ENCODE results near the gene TRAF6. TPM values are rescaled to one million over a fixed set of nuclear protein-coding genes. Genes with fewer than 3 reads are reported as not detected.

Gene TRAF6
- total RNA-seq, 2 experiments from 2014 or later, result 12.4 to 12.8 TPM

DNA sequence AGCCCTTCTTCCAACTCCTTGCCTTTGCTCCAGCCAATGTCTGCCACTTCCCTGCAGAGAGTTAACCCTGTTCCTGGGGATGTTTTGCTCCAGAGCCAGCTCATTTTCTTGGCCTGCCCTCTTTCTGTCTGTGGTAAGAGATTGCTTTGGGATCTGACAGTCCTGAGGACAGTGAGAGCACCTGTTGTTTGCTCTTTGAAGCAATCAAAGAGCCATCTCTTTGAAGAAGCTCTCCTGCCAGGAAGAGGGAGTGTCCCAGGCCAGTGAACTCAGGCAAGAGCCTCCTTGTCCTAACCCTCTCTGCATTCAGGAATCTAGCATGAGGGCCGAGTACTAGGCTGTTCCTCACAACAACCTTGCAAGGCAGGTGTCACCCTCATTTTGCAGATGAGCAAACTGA is 42.2 kb downstream of the TRAF6 start:
- Mint-ChIP-seq H3K9me3 (no peaks in the 10 kb centered on the region), H3K4me1 (peaks cover 3% of the 10 kb centered on the region), H3K36me3 (ENCODE audit: low read depth) (peaks cover 3% of the 10 kb centered on the region), H3K4me3 (no peak overlapping the region), H3K27me3 (no peaks in the 10 kb centered on the region), H3K27ac (no peak overlapping the region)
- no peak for DNase-seq
- ChIA-PET POLR2A (interaction anchor here (1.4 kb wide), 1 partner anchor 10 kb away, joined by 3 read pairs; no protein-coding TSS in a partner anchor), CTCF (interaction anchor here (0.7 to 2.0 kb wide), 7 partner anchors 11 to 115 kb away, joined by 3 to 14 read pairs (median 4); no protein-coding TSS in a partner anchor)

DNA sequence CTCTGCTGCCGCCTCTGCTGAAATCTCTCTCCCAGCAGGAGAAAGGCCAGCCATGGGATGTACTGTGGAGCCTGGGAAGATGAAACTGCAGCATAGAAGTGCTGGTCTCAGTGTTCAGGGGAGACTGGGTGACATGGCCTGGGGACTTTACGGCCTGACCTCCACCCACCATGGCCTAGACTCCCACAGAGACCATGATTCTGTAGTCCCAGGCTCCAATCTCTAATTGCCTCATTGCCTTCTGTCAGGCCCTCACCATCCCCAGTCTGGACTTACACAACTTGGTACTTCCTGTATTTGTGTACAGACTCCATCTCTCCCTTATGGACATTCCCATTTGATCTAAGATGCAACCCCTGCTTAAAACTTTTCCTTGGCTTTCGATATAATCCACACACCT is 43.1 kb downstream of the TRAF6 start:
- CTCF ChIA-PET, result interaction anchor here (1.3 kb wide), 1 partner anchor 12 kb away, joined by 5 read pairs; no protein-coding TSS in a partner anchor
- POLR2A ChIA-PET, result interaction anchor here (0.9 kb wide), 1 partner anchor 15 kb away, joined by 3 read pairs; no protein-coding TSS in a partner anchor
- Mint-ChIP-seq H3K36me3 (ENCODE audit: low read depth) (peaks cover 6% of the 10 kb centered on the region), H3K4me1 (peaks cover 3% of the 10 kb centered on the region), H3K27me3 (no peaks in the 10 kb centered on the region), H3K4me3 (no peak overlapping the region), H3K27ac (no peak overlapping the region), H3K9me3 (no peaks in the 10 kb centered on the region)
- DNase-seq, result no peak

DNA sequence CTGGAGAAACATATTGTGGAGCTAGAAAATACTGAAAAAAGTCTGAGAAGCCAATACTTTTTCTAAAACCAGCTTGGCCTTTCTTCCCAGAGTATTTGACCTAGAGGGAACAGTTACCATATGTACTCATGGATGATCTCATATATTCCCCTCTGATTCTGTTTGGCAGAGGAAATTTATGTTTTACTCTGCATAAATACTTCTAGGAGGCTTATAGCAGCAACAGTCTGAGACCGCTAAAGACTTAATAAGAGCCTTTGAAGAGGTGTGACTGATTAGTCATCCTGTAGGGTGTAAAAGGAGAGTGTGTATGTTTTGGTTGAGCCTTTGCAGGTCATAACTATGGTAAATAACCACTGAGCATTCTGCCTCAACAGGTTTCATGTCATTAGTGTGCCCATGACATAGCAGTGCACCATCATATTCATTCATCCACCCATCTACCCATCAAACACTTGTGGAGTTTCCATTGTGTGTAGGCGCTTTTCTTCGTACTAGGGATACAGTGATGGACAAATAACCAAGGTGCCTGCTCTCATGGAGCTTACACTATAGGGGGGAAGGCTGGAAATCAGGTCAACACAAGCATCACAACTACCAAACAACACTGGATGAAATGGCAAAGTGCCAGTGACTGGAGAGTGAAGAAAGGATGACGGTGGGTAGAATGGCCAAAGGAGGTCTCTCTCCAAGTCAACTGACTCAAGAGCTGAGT is 44.5 kb downstream of the TRAF6 start:
- H3K27ac Mint-ChIP-seq, result no peak overlapping the region
- CTCF ChIA-PET, result interaction anchor here (0.9 to 1.6 kb wide), 4 partner anchors 13 to 88 kb away, joined by 3 to 6 read pairs (median 4); no protein-coding TSS in a partner anchor
- H3K36me3 Mint-ChIP-seq (ENCODE audit: low read depth), result peaks cover 8% of the 10 kb centered on the region

DNA sequence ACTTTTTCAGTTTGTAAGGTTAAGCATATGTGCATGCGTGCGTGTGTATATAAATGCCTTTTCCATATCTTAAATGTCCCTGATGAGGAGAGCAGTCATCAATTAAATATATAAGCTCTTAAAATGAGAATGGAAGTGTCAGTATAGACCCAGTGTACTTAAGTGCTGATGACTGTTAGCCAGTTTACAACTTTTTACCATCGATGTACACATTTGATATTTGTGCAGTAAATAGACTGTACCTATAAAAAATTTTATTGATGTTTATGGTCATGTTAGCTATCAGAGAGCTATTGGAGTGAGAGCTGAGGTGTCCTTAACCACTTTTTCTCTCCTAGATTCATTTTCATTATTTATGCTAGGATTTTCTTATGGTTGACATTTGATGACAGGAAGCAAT is 45.4 kb downstream of the TRAF6 start:
- CTCF ChIA-PET, result interaction anchor here (0.7 to 1.6 kb wide), 6 partner anchors 9 to 87 kb away, joined by 3 to 6 read pairs (median 4); no protein-coding TSS in a partner anchor
- Mint-ChIP-seq H3K27ac (no peak overlapping the region), H3K9me3 (no peaks in the 10 kb centered on the region), H3K36me3 (ENCODE audit: low read depth) (peaks cover 14% of the 10 kb centered on the region), H3K4me3 (no peak overlapping the region), H3K27me3 (peaks cover 4% of the 10 kb centered on the region), H3K4me1 (peaks cover 13% of the 10 kb centered on the region)
- POLR2A ChIA-PET, result interaction anchor here (1.4 kb wide), 1 partner anchor 54 kb away, joined by 3 read pairs; no protein-coding TSS in a partner anchor
- DNase-seq, result no peak

More for the DNA sequence above, 44.5 kb downstream of the TRAF6 start:
- POLR2A ChIA-PET, result no interaction called here
- H3K9me3 Mint-ChIP-seq, result no peaks in the 10 kb centered on the region
- DNase-seq, result no peak
- H3K4me1 Mint-ChIP-seq, result peaks cover 6% of the 10 kb centered on the region
- no peak overlapping the region for H3K4me3 Mint-ChIP-seq
- no peaks in the 10 kb centered on the region for H3K27me3 Mint-ChIP-seq

DNA sequence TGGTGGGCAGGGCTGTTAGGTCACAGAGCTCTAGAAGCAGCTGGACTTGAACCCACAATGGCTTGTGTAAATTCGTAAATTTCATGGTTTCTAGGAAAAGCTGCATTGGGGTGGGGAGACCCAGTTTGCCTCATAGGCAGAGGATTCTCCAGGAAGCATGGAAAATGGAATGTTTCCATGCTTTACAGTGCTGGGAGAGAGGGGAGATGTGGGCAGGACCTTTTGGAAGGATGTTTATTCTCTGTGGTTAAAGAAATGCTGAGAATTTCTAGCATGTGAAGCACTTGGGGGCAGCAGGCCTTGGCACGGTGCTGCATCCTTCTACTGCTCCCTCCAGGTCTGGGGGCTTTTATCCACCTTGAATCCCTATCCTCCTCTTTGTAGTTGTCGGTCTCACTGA is 46.3 kb downstream of the TRAF6 start:
- peaks cover 14% of the 10 kb centered on the region for H3K36me3 Mint-ChIP-seq (ENCODE audit: low read depth)
- ChIA-PET POLR2A (interaction anchor here (1.0 to 1.4 kb wide), 2 partner anchors 16 to 53 kb away, joined by 3 read pairs; no protein-coding TSS in a partner anchor), CTCF (no interaction called here)
- peaks cover 5% of the 10 kb centered on the region for H3K27me3 Mint-ChIP-seq
- peaks cover 16% of the 10 kb centered on the region for H3K4me1 Mint-ChIP-seq
- no peaks in the 10 kb centered on the region for H3K9me3 Mint-ChIP-seq
- H3K27ac Mint-ChIP-seq, result no peak overlapping the region
- no peak overlapping the region for H3K4me3 Mint-ChIP-seq
- DNase-seq, result no peak

DNA sequence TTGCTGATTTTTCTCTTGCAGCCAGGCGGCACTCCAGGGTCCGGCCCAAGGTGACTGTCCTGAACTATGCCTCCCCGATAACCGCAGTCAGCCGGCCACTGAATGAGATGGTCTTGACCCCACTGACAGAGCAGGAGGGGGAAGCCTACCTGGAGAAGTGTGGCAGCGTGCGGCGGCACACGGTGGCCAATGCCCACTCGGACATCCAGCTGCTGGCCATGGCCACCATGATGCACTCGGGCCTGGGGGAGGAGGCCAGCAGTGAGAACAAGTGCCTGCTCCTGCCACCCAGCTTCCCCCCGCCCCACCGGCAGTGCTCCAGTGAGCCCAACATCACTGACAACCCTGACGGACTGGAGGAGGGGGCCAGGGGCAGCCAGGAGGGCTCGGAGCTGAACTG is 47.8 kb downstream of the TRAF6 start:
- no peaks in the 10 kb centered on the region for H3K9me3 Mint-ChIP-seq
- no peak for DNase-seq
- peaks cover 16% of the 10 kb centered on the region for H3K4me1 Mint-ChIP-seq
- no peak overlapping the region for H3K27ac Mint-ChIP-seq
- peaks cover 14% of the 10 kb centered on the region for H3K36me3 Mint-ChIP-seq (ENCODE audit: low read depth)
- ChIA-PET POLR2A (no interaction called here), CTCF (no interaction called here)
- H3K4me3 Mint-ChIP-seq, result no peak overlapping the region
- H3K27me3 Mint-ChIP-seq, result peaks cover 9% of the 10 kb centered on the region

DNA sequence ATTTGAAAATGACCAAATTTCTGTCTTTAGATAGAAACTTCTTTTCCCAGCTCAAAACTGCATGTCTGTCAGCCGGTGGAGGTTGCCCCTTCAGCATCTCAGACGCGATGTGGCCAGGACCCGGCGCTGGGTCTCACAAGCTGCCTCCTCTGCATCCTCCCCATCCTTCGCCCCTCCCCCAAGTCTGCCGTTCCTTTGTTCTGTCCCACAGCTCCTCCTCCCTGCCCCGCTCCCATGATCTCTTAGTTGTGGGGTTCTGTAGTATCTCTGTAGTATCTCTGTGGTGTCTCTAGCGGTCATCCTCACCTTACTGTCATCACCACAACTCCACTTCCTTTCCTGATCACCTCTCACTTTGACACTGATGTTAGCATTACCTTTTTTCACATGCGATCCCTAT is 49.9 kb downstream of the TRAF6 start:
- Mint-ChIP-seq H3K4me1 (peaks cover 18% of the 10 kb centered on the region), H3K27me3 (peaks cover 9% of the 10 kb centered on the region), H3K9me3 (no peaks in the 10 kb centered on the region), H3K36me3 (ENCODE audit: low read depth) (peaks cover 17% of the 10 kb centered on the region), H3K27ac (no peak overlapping the region), H3K4me3 (no peak overlapping the region)
- DNase-seq, result no peak
- CTCF ChIA-PET, result interaction anchor here (1.1 kb wide), 1 partner anchor 18 kb away, joined by 3 read pairs; no protein-coding TSS in a partner anchor
- POLR2A ChIA-PET, result interaction anchor here (1.3 kb wide), 1 partner anchor 10 kb away, joined by 5 read pairs; no protein-coding TSS in a partner anchor

DNA sequence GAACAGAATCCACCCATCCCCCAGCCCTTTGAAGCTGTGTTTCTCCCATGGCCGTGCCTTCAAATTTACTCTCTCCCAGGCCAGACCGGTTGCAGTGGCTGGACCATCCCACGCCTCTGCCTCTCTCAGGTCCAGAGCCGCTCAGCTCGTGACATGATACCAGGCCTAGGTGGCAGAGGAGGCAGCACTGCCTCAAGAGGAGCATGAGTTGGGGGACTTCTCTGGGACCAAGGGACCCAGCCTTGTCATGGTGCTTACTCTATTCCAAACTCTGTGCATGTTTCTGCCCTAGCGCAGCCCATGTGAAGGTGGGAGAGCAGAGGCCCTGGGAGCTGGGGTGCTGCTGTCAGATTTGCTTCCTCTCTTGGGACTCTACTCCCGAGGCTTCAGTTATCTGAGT is 51.0 kb downstream of the TRAF6 start:
- CTCF ChIA-PET, result interaction anchor here (1.1 kb wide), 1 partner anchor 19 kb away, joined by 3 read pairs; no protein-coding TSS in a partner anchor

DNA sequence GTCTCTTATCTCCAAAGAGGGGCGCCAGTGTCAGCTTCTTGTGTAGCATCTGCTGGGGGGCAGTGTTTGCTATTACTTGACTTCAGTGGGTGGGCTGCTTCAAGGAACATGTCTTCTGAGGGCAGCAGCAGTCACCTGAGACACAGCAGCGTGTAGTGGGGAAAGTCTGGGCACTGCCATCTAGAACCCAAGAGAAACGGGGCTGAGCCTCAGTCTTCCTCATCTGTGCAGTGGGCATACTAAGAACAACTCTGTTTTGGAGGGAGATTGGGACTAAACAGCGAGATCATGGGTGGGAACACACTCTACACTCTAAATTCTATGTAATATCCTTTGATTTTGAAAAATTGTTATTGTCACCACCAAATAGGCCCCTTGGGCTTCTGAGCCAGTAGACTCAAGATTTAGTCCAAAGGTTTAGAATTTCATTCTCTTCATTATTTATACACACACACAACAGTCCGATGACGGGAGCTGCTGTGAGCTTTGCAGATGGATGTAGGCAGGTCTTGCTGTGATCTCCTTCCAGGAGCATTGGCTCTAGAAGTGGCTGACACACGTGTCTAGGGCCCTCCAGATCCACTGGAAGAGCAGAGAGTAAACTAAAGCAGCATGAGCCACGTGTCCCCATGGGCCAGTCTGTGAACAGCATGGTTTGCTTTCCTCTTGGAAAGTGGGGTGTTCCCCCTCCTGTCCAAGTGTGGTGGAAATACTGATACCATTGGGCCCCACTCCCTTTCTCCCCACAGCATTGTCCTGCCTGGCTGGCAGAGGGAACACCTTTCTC is 51.8 kb downstream of the TRAF6 start:
- POLR2A ChIA-PET, result no interaction called here
- H3K9me3 Mint-ChIP-seq, result no peaks in the 10 kb centered on the region
- peaks cover 25% of the 10 kb centered on the region for H3K4me1 Mint-ChIP-seq
- no peak overlapping the region for H3K27ac Mint-ChIP-seq
- peaks cover 9% of the 10 kb centered on the region for H3K27me3 Mint-ChIP-seq
- peaks cover 24% of the 10 kb centered on the region for H3K36me3 Mint-ChIP-seq (ENCODE audit: low read depth)
- no peak overlapping the region for H3K4me3 Mint-ChIP-seq
- no peak for DNase-seq
- CTCF ChIA-PET, result no interaction called here

More for the DNA sequence above, 51.0 kb downstream of the TRAF6 start:
- no peak for DNase-seq
- no peak overlapping the region for H3K4me3 Mint-ChIP-seq
- POLR2A ChIA-PET, result interaction anchor here (1.3 kb wide), 1 partner anchor 9 kb away, joined by 5 read pairs; no protein-coding TSS in a partner anchor
- H3K36me3 Mint-ChIP-seq (ENCODE audit: low read depth), result peaks cover 20% of the 10 kb centered on the region
- no peak overlapping the region for H3K27ac Mint-ChIP-seq
- H3K27me3 Mint-ChIP-seq, result peaks cover 9% of the 10 kb centered on the region
- H3K4me1 Mint-ChIP-seq, result peaks cover 18% of the 10 kb centered on the region
- H3K9me3 Mint-ChIP-seq, result no peaks in the 10 kb centered on the region

DNA sequence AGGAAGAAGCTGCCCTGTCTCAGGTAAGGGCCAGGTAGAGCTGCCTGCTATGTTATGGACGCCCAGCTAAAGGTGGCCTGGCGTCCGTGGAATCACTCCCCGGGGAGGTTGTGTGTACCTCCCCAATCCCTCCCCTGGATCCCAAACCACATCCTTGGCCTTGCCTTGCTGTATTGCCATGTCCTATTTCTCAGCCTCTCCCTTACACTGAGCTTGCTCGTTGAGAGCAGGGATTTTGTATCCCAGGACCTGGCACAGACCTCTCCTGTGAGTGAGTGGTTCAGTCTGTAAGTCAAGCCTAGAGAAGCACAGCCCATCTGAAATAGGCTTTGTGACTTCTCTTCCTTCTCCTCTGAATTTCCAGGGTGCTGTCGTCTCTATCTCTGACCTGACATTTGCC is 53.9 kb downstream of the TRAF6 start:
- Mint-ChIP-seq H3K4me1 (peaks cover 47% of the 10 kb centered on the region), H3K4me3 (no peak overlapping the region), H3K27me3 (peaks cover 9% of the 10 kb centered on the region), H3K27ac (no peak overlapping the region), H3K36me3 (ENCODE audit: low read depth) (peaks cover 23% of the 10 kb centered on the region), H3K9me3 (no peaks in the 10 kb centered on the region)
- no peak for DNase-seq
- ChIA-PET CTCF (interaction anchor here (1.0 to 1.4 kb wide), 2 partner anchors 8 to 13 kb away, joined by 3 read pairs; no protein-coding TSS in a partner anchor), POLR2A (no interaction called here)

DNA sequence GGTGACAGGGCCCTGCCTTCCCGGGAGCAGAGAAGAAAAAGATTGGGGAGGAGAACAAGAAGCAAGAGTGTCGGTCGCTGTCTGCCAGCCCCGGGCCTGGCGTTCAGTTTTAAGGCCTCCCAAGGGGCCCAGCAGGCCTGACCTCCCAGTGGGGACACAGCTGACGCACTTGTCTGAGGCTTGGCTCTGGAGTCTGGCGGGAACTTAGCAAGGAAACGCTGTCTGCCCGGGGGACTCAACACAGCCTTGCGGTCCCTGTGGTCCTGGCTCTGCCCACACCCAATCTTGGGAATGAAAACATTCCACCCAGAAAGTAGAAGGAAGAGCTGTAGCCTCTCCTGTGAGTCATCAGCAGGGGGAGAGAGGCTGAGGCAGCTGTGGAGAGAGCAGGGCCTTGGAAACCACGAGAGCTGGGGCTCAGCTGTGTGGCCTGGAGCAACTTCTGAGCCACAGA is 54.4 kb downstream of the TRAF6 start:
- ChIA-PET POLR2A (no interaction called here), CTCF (interaction anchor here (1.0 to 1.4 kb wide), 2 partner anchors 9 to 14 kb away, joined by 3 read pairs; no protein-coding TSS in a partner anchor)
- Mint-ChIP-seq H3K9me3 (no peaks in the 10 kb centered on the region), H3K4me3 (no peak overlapping the region), H3K27ac (no peak overlapping the region), H3K36me3 (ENCODE audit: low read depth) (peaks cover 27% of the 10 kb centered on the region), H3K27me3 (peaks cover 9% of the 10 kb centered on the region), H3K4me1 (peaks cover 49% of the 10 kb centered on the region)
- DNase-seq, result no peak

DNA sequence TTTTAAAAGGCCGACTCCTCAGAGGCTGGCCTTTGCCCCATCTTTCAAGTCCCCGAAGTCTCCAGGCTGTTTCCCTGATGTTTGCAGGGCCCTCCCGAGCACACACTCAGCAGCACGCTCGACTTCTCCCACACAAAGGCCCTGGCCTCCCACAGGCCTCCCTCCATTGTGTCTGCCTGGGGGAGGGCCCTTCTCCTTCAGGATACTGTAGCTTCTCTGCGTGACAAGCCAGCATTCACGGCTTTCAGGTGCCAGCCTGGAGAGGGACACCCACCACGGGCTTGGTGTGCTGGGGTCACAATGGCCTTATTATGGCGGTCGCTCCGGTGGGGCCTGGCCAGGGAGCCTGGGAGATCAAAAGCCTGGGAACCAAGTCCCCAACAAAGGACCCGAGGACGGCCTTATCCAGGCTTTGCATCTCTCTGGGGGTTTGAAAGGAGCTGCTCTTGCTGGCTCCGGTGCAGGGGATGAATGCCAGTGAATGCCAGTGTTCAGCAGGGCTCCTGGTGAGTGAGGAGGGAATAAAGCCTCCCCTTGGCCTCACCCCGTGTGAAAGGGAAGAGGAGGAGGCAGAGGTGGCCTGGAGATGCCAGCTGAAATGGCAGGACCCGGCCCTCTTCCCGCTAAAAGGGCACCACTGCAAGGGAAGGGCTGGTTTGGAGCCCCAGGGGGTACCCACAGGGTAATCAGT is 55.0 kb downstream of the TRAF6 start:
- ChIA-PET POLR2A (no interaction called here), CTCF (interaction anchor here (1.0 to 1.4 kb wide), 2 partner anchors 9 to 14 kb away, joined by 3 read pairs; no protein-coding TSS in a partner anchor)
- DNase-seq, result no peak
- H3K36me3 Mint-ChIP-seq (ENCODE audit: low read depth), result peaks cover 24% of the 10 kb centered on the region
- H3K9me3 Mint-ChIP-seq, result no peaks in the 10 kb centered on the region
- no peak overlapping the region for H3K4me3 Mint-ChIP-seq
- H3K27me3 Mint-ChIP-seq, result peaks cover 5% of the 10 kb centered on the region
- H3K27ac Mint-ChIP-seq, result no peak overlapping the region
- peaks cover 48% of the 10 kb centered on the region for H3K4me1 Mint-ChIP-seq

Measured in activated CD4-positive, alpha-beta memory T cell treated with anti-CD3 and anti-CD28 coated beads, Interleukin-2, amount 10 ng/mL, durations not matched to agents 7 days and 5 days (primary cell).